Kidney epithelial cell (primary cell): ENCODE measurements around the gene DUSP14. TPM values are rescaled to one million over a fixed set of nuclear protein-coding genes. Genes with fewer than 3 reads are reported as not detected.

ENCODE experiments used
- DNase-seq: peaks from one replicate; pipeline ENCODE4 v3.0.0-alpha.2; 2010; ENCODE audit warnings: low read depth
- H3K27me3 ChIP-seq: 2 replicates; pipeline ENCODE4 v1.6.0; 2011; ENCODE audit warnings: low read length; ENCODE audit not compliant: control insufficient read depth, insufficient read depth
- H3K36me3 ChIP-seq: 2 replicates; pipeline ENCODE4 v1.5.1; 2011; ENCODE audit warnings: low read length; ENCODE audit not compliant: control insufficient read depth, insufficient read depth
- H3K4me3 ChIP-seq: 2 replicates; pipeline ENCODE4 v1.5.1; 2011; ENCODE audit warnings: low read depth, mild to moderate bottlenecking, control low read depth, low read length
- CTCF ChIP-seq: IDR thresholded peaks from 2 replicates; pipeline ENCODE4 v1.5.1; 2011; ENCODE audit warnings: mild to moderate bottlenecking, moderate library complexity, low read length, control low read depth, inconsistent platforms; ENCODE audit not compliant: insufficient read depth, poor library complexity, severe bottlenecking
- total RNA-seq: library from RNA; depleted of rRNA; stranded (reverse); fragments of >200 nt; gene quantifications from 2 replicates; pipeline ENCODE4 v1.2.3, GENCODE V29; 2015

Gene DUSP14
- total RNA-seq, 1 donor from 2014 or later: 45.5 TPM

- Histone ChIP-seq H3K36me3 (no peaks in the 10 kb centered on the region), H3K27me3 (no peaks in the 10 kb centered on the region), H3K4me3 (no peak overlapping the region)
- DNase-seq: no peak
- no peak for TF ChIP-seq CTCF
Observed at GRCh38 chr17:37458805-37459204, 30.9 kb upstream of the DUSP14 start.

GRCh38 chr17:37461668-37462067 lies 28.0 kb upstream of the DUSP14 start:
- H3K27me3 ChIP-seq: no peaks in the 10 kb centered on the region
- no peaks in the 10 kb centered on the region for H3K36me3 ChIP-seq
- DNase-seq: no peak
- no peak overlapping the region for H3K4me3 ChIP-seq
- no peak for TF ChIP-seq CTCF

- no peak for DNase-seq
- Histone ChIP-seq H3K36me3 (no peaks in the 10 kb centered on the region), H3K4me3 (no peak overlapping the region), H3K27me3 (no peaks in the 10 kb centered on the region)
- TF ChIP-seq CTCF: no peak
Observed at GRCh38 chr17:37462492-37462891, 27.2 kb upstream of the DUSP14 start.

- Histone ChIP-seq H3K4me3 (no peak overlapping the region), H3K36me3 (no peaks in the 10 kb centered on the region), H3K27me3 (no peaks in the 10 kb centered on the region)
- TF ChIP-seq CTCF: no peak
- no peak for DNase-seq
Observed at GRCh38 chr17:37463039-37463438, 26.7 kb upstream of the DUSP14 start.

- no peak for DNase-seq
- no peaks in the 10 kb centered on the region for H3K36me3 ChIP-seq
- TF ChIP-seq CTCF: no peak
- no peak overlapping the region for H3K4me3 ChIP-seq
- no peaks in the 10 kb centered on the region for H3K27me3 ChIP-seq
Observed at GRCh38 chr17:37465069-37465616, 24.5 kb upstream of the DUSP14 start.

- no peak for DNase-seq
- no peak for TF ChIP-seq CTCF
- Histone ChIP-seq H3K4me3 (no peak overlapping the region), H3K36me3 (no peaks in the 10 kb centered on the region), H3K27me3 (no peaks in the 10 kb centered on the region)
Observed at GRCh38 chr17:37466471-37466870, 23.2 kb upstream of the DUSP14 start.
